WI38 (cell line): ENCODE results near the gene BCAS3.

ENCODE experiments used
- H3K4me3 ChIP-seq: 2 replicates; pipeline ENCODE4 v1.5.1; 2011; ENCODE audit warnings: low read depth, mild to moderate bottlenecking, control low read depth, low read length
- CTCF ChIP-seq: IDR thresholded peaks from 2 replicates; pipeline ENCODE4 v1.5.1; 2012; ENCODE audit warnings: low read depth, mild to moderate bottlenecking, control low read depth, low read length

BCAS3 gene

GRCh38 chr17:60840456-60840855 is 162.8 kb downstream of the BCAS3 start:
- TF ChIP-seq CTCF: no peak
- H3K4me3 ChIP-seq: no peak overlapping the region

GRCh38 chr17:60845012-60845411 is 167.4 kb downstream of the BCAS3 start:
- H3K4me3 ChIP-seq: no peak overlapping the region
- no peak for TF ChIP-seq CTCF

GRCh38 chr17:60846175-60846574 is 168.5 kb downstream of the BCAS3 start:
- H3K4me3 ChIP-seq: no peak overlapping the region
- no peak for TF ChIP-seq CTCF

- peak overlapping the region; percentile 25; the same call in 1 of the 2 replicates for H3K4me3 ChIP-seq
- no peak for TF ChIP-seq CTCF
Observed at GRCh38 chr17:60851181-60851580, 173.5 kb downstream of the BCAS3 start.

GRCh38 chr17:60857556-60858080 is 180.0 kb downstream of the BCAS3 start:
- no peak for TF ChIP-seq CTCF
- no peak overlapping the region for H3K4me3 ChIP-seq

- H3K4me3 ChIP-seq: no peak overlapping the region
- TF ChIP-seq CTCF: no peak
Observed at GRCh38 chr17:60862482-60862881, 184.8 kb downstream of the BCAS3 start.

GRCh38 chr17:60863892-60864707 is 186.4 kb downstream of the BCAS3 start:
- no peak for TF ChIP-seq CTCF
- no peak overlapping the region for H3K4me3 ChIP-seq
